CD14-positive monocyte (primary cell): ENCODE results near the gene NEMP1. TPM values are rescaled to one million over a fixed set of nuclear protein-coding genes. Genes with fewer than 3 reads are reported as not detected.
A peak's percentile ranks its signal among the peaks of the same experiment; 100 is the strongest.
"Not testable (repeated sequence)": the region's sequence is repeated elsewhere in the genome, so short reads cannot be mapped to it uniquely, and the experiment has no call there.

Source experiments
- DNase-seq, 3 donors: peaks; one replicate each; pipeline ENCODE4 v3.0.0-alpha.2; 2011 to 2022
- H2AFZ ChIP-seq: 2 replicates; pipeline ENCODE4 v1.6.0; 2012; ENCODE audit warnings: mild to moderate bottlenecking, low read depth, low read length, inconsistent platforms; ENCODE audit not compliant: insufficient read depth, poor library complexity, severe bottlenecking
- H3K27ac ChIP-seq, 2 donors: 1 replicate in 1 of 2; 2 replicates in 1 of 2; pipeline ENCODE4 v1.5.1; 2012 to 2013; ENCODE audit warnings: low read length in 2 of 2, control low read depth in 1 of 2, inconsistent platforms in 1 of 2, low read depth in 1 of 2, mild to moderate bottlenecking in 1 of 2
- H3K27me3 ChIP-seq, 2 donors: one replicate each; pipeline versions ENCODE4 v1.6.0 to v1.6.1; 2011 to 2013; ENCODE audit warnings: low read length in 2 of 2; ENCODE audit not compliant: control insufficient read depth in 2 of 2, insufficient read depth in 2 of 2
- H3K36me3 ChIP-seq, 2 donors: replicated peaks in 1 of 2; 1 replicate in 1 of 2; 2 replicates in 1 of 2; pipeline versions ENCODE4 v1.5.1 to v1.6.1; 2012 to 2013; ENCODE audit warnings: low read length in 2 of 2, control low read depth in 1 of 2, inconsistent platforms in 1 of 2, mild to moderate bottlenecking in 1 of 2; ENCODE audit not compliant: insufficient read depth in 2 of 2, control insufficient read depth in 1 of 2
- H3K4me1 ChIP-seq, 2 donors: 1 replicate in 1 of 2; 2 replicates in 1 of 2; pipeline versions ENCODE4 v1.5.1 to v1.6.1; 2012 to 2013; ENCODE audit warnings: low read length in 2 of 2, control low read depth in 1 of 2, inconsistent platforms in 1 of 2, mild to moderate bottlenecking in 1 of 2, moderate library complexity in 1 of 2; ENCODE audit not compliant: insufficient read depth in 2 of 2, control insufficient read depth in 1 of 2
- H3K4me2 ChIP-seq: replicated peaks from 2 replicates; pipeline ENCODE3; 2012; ENCODE audit warnings: low read length, moderate library complexity, mild to moderate bottlenecking; ENCODE audit not compliant: poor library complexity, severe bottlenecking; ENCODE audit errors: extremely low read depth
- H3K4me3 ChIP-seq, 3 experiments: fragments of 200-600 bp in 1 of 3; sonication (generic) in 1 of 3; replicated peaks in 1 of 3; 1 replicate in 2 of 3; 2 replicates in 1 of 3; pipeline ENCODE4 v1.5.1; 2011 to 2013; ENCODE audit warnings: low read length in 3 of 3, mild to moderate bottlenecking in 3 of 3, control low read depth in 2 of 3, low read depth in 2 of 3, inconsistent platforms in 1 of 3, moderate library complexity in 1 of 3
- H3K79me2 ChIP-seq: 2 replicates; pipeline ENCODE4 v1.6.0; 2012; ENCODE audit warnings: mild to moderate bottlenecking, control low read depth, inconsistent platforms, low read length, moderate library complexity; ENCODE audit not compliant: insufficient read depth
- H3K9ac ChIP-seq: 2 replicates; pipeline ENCODE4 v1.6.0; 2017; ENCODE audit warnings: low read length, mild to moderate bottlenecking; ENCODE audit not compliant: insufficient read depth, poor library complexity, severe bottlenecking
- H3K9me3 ChIP-seq, 2 donors: replicated peaks in 1 of 2; 1 replicate in 1 of 2; 2 replicates in 1 of 2; pipeline versions ENCODE4 v1.5.1 to v1.6.1; 2012 to 2013; ENCODE audit warnings: low read length in 2 of 2, control low read depth in 1 of 2; ENCODE audit not compliant: control insufficient read depth in 1 of 2, insufficient read depth in 1 of 2
- H4K20me1 ChIP-seq: 2 replicates; pipeline ENCODE4 v1.6.0; 2012; ENCODE audit warnings: mild to moderate bottlenecking, low read length, control low read depth, moderate library complexity; ENCODE audit not compliant: insufficient read depth
- H3K27ac Mint-ChIP-seq, 7 donors: one replicate each; pipeline ENCODE4 v1.8.0; 2020; ENCODE audit warnings: mild to moderate bottlenecking in 7 of 7, mixed read lengths in 7 of 7, moderate library complexity in 6 of 7, inconsistent platforms in 2 of 7
- H3K27me3 Mint-ChIP-seq, 3 donors: one replicate each; pipeline ENCODE4 v1.8.0; 2021 to 2022; ENCODE audit warnings: low read depth in 3 of 3, mild to moderate bottlenecking in 3 of 3, mixed read lengths in 3 of 3, moderate library complexity in 3 of 3, inconsistent platforms in 1 of 3
- H3K36me3 Mint-ChIP-seq, 2 donors: one replicate each; pipeline ENCODE4 v1.8.0; 2020; ENCODE audit warnings: mixed read lengths in 2 of 2, inconsistent platforms in 1 of 2, mild to moderate bottlenecking in 1 of 2
- H3K4me1 Mint-ChIP-seq: one replicate; pipeline ENCODE4 v1.8.0; 2020; ENCODE audit warnings: mild to moderate bottlenecking, mixed read lengths
- H3K4me3 Mint-ChIP-seq, 2 donors: one replicate each; pipeline ENCODE4 v1.8.0; 2020; ENCODE audit warnings: mild to moderate bottlenecking in 2 of 2, mixed read lengths in 2 of 2, moderate library complexity in 1 of 2
- H3K9me3 Mint-ChIP-seq, 7 donors: one replicate each; pipeline ENCODE4 v1.8.0; 2020 to 2022; ENCODE audit warnings: mixed read lengths in 7 of 7, mild to moderate bottlenecking in 6 of 7, moderate library complexity in 6 of 7, inconsistent platforms in 2 of 7
- CTCF ChIP-seq: fragments of 200-600 bp; IDR thresholded peaks from one replicate; pipeline ENCODE4 v1.8.0; 2022; ENCODE audit warnings: antibody characterized with exemption, mild to moderate bottlenecking
- WGBS: methylation state at CpG from one replicate; pipeline ENCODE4 v1.1.5; 2013; ENCODE audit warnings: missing lambda C conversion rate; ENCODE audit not compliant: insufficient coverage; 5-methylcytosine and 5-hydroxymethylcytosine counted together
- intact Hi-C, 2 donors: fragments of 100-400 bp; cut with micrococcal nuclease; formaldehyde crosslinking; loops; one replicate each; pipeline versions ENCODE4 v1.15.0 to v1.15.1; 2023
- polyA plus RNA-seq, 3 donors: library from polyadenylated mRNA; depleted of rRNA in 1 of 3; unstranded in 2 of 3; stranded (reverse) in 1 of 3; fragments of 300-500 nt in 2 of 3; fragments of >200 nt in 1 of 3; fragmentation: Illumina TruSeq in 2 of 3; gene quantifications; 1 replicate in 2 of 3; 2 replicates in 1 of 3; pipeline ENCODE4 v1.2.3, GENCODE V29; 2012 to 2021

Gene NEMP1
- polyA plus RNA-seq, 3 donors: 1.9 to 4.6 (median 2.2) TPM

- Histone ChIP-seq H3K36me3 (peaks cover 24 to 35% of the 10 kb centered on the region in 2 donors), H3K27me3 (no peaks in the 10 kb centered on the region), H3K79me2 (no peaks in the 10 kb centered on the region), H3K4me1 (peaks cover 16 to 17% of the 10 kb centered on the region in 2 donors), H3K9ac (no peak overlapping the region), H3K9me3 (no peaks in the 10 kb centered on the region), H3K27ac (peak overlapping the region in 1 of 2 donors; percentile 58), H4K20me1 (no peaks in the 10 kb centered on the region), H2AFZ (no peak overlapping the region), H3K4me2 (peak overlapping the region; percentile 18), H3K4me3 (peak overlapping the region in 1 of 3 experiments; percentile 13)
- peaks cover 25 to 32% of the 10 kb centered on the region in 2 donors for H3K36me3 Mint-ChIP-seq
- peak; percentile 84 to 90 (median 87) for DNase-seq
- peak overlapping the region; percentile 52 to 77 (median 68) for H3K27ac Mint-ChIP-seq
- TF ChIP-seq CTCF: no peak
- peaks cover 0 to 3% (median 0%) of the 10 kb centered on the region in 7 donors for H3K9me3 Mint-ChIP-seq
- no peak overlapping the region for H3K4me3 Mint-ChIP-seq
- intact Hi-C loops: no loop called here
- peaks cover 16% of the 10 kb centered on the region for H3K4me1 Mint-ChIP-seq
- WGBS: 0% methylated on average over 1 of the region's 3 CpGs
- H3K27me3 Mint-ChIP-seq: no peaks in the 10 kb centered on the region
These were observed 22.8 kb downstream of the NEMP1 start for GRCh38 chr12:57055824-57056223.

GRCh38 chr12:57053901-57054300, 24.7 kb downstream of the NEMP1 start:
- H3K9me3 ChIP-seq, H3K4me2 ChIP-seq, DNase-seq, H3K27me3 Mint-ChIP-seq, H4K20me1 ChIP-seq, H3K9ac ChIP-seq, H3K27ac ChIP-seq, H3K27me3 ChIP-seq, intact Hi-C loops, H3K4me3 Mint-ChIP-seq, H3K4me3 ChIP-seq, H3K9me3 Mint-ChIP-seq, H3K79me2 ChIP-seq, H2AFZ ChIP-seq: not testable (repeated sequence)
- no CpG with 5 or more reads among the region's 4 CpGs for WGBS
- Mint-ChIP-seq H3K27ac (peak overlapping the region in 1 of 7 donors; percentile 13), H3K36me3 (peaks cover 15 to 19% of the 10 kb centered on the region in 2 donors), H3K4me1 (peaks cover 34% of the 10 kb centered on the region)
- peaks cover 10 to 16% of the 10 kb centered on the region in 2 donors for H3K36me3 ChIP-seq
- H3K4me1 ChIP-seq: peaks cover 32 to 33% of the 10 kb centered on the region in 2 donors

- H3K27ac ChIP-seq, H3K4me3 ChIP-seq, H3K4me2 ChIP-seq, H3K79me2 ChIP-seq, H3K9me3 ChIP-seq, H3K27ac Mint-ChIP-seq, H3K27me3 ChIP-seq, DNase-seq, H3K4me3 Mint-ChIP-seq, H2AFZ ChIP-seq, intact Hi-C loops, H3K9ac ChIP-seq, H3K36me3 ChIP-seq, H4K20me1 ChIP-seq, H3K27me3 Mint-ChIP-seq, H3K9me3 Mint-ChIP-seq: not testable (repeated sequence)
- Mint-ChIP-seq H3K4me1 (peaks cover 41% of the 10 kb centered on the region), H3K36me3 (peaks cover 8 to 12% of the 10 kb centered on the region in 2 donors)
- H3K4me1 ChIP-seq: peaks cover 39 to 40% of the 10 kb centered on the region in 2 donors
- WGBS: no CpG with 5 or more reads among the region's 4 CpGs
These were observed 25.4 kb downstream of the NEMP1 start for GRCh38 chr12:57053146-57053545.
